H9 (cell line): ENCODE results near the gene CABLES2. TPM values are rescaled to one million over a fixed set of nuclear protein-coding genes. Genes with fewer than 3 reads are reported as not detected.

Experiments used
- DNase-seq: peaks from one replicate; pipeline ENCODE4 v3.0.0-alpha.2; 2017
- H2AFZ ChIP-seq: one replicate; pipeline ENCODE4 v1.6.1; 2013; ENCODE audit warnings: mild to moderate bottlenecking, low read length, control low read depth, moderate library complexity
- H2AK5ac ChIP-seq: 2 replicates; pipeline ENCODE4 v1.6.1; 2013; ENCODE audit warnings: low read length, control low read depth, mixed read lengths; ENCODE audit not compliant: insufficient read length
- H2BK120ac ChIP-seq: one replicate; pipeline ENCODE4 v1.6.1; 2013; ENCODE audit warnings: low read depth, mild to moderate bottlenecking, low read length, control low read depth, inconsistent platforms; ENCODE audit not compliant: poor library complexity, severe bottlenecking
- H2BK12ac ChIP-seq: 2 replicates; pipeline ENCODE4 v1.6.1; 2013; ENCODE audit warnings: low read length, control low read depth, mixed read lengths, low read depth; ENCODE audit not compliant: insufficient read length
- H2BK15ac ChIP-seq: 2 replicates; pipeline ENCODE4 v1.6.1; 2013; ENCODE audit warnings: low read depth, low read length, control low read depth
- H2BK20ac ChIP-seq: one replicate; pipeline ENCODE4 v1.6.1; 2013; ENCODE audit warnings: low read depth, mild to moderate bottlenecking, low read length, control low read depth, inconsistent platforms; ENCODE audit not compliant: poor library complexity, severe bottlenecking
- H2BK5ac ChIP-seq: 2 replicates; pipeline ENCODE4 v1.6.1; 2013; ENCODE audit warnings: low read length, control low read depth, mixed read lengths; ENCODE audit not compliant: insufficient read length
- H3K14ac ChIP-seq: 2 replicates; pipeline ENCODE4 v1.6.1; 2013; ENCODE audit warnings: low read length, control low read depth; ENCODE audit not compliant: insufficient read depth
- H3K18ac ChIP-seq: 2 replicates; pipeline ENCODE4 v1.6.1; 2013; ENCODE audit warnings: low read depth, mild to moderate bottlenecking, mixed read lengths, low read length, control low read depth; ENCODE audit not compliant: insufficient read length
- H3K23ac ChIP-seq: 2 replicates; pipeline ENCODE4 v1.6.1; 2013; ENCODE audit warnings: low read length, control low read depth, mixed read lengths, low read depth; ENCODE audit not compliant: insufficient read length
- H3K23me2 ChIP-seq: 2 replicates; pipeline ENCODE4 v1.6.1; 2013; ENCODE audit warnings: low read depth, mild to moderate bottlenecking, mixed read lengths, low read length, control low read depth; ENCODE audit not compliant: insufficient read length, poor library complexity, severe bottlenecking
- H3K27ac ChIP-seq: 2 replicates; pipeline ENCODE4 v1.5.1; 2013; ENCODE audit warnings: low read length, control low read depth, mixed read lengths, low read depth; ENCODE audit not compliant: insufficient read length
- H3K27me3 ChIP-seq: 2 replicates; pipeline ENCODE4 v1.6.1; 2013; ENCODE audit warnings: low read length, control low read depth, inconsistent platforms; ENCODE audit not compliant: insufficient read depth
- H3K4ac ChIP-seq: 2 replicates; pipeline ENCODE4 v1.6.1; 2013; ENCODE audit warnings: low read depth, mild to moderate bottlenecking, control low read depth, inconsistent platforms, low read length, moderate library complexity
- H3K4me1 ChIP-seq: 2 replicates; pipeline ENCODE4 v1.6.1; 2013; ENCODE audit warnings: low read length, control low read depth, inconsistent platforms; ENCODE audit not compliant: insufficient read depth
- H3K4me2 ChIP-seq: 2 replicates; pipeline ENCODE4 v1.6.1; 2013; ENCODE audit warnings: low read length, control low read depth, mixed read lengths; ENCODE audit not compliant: insufficient read length, insufficient read depth
- H3K56ac ChIP-seq: 2 replicates; pipeline ENCODE4 v1.6.1; 2013; ENCODE audit warnings: low read depth, mild to moderate bottlenecking, mixed read lengths, low read length, control low read depth; ENCODE audit not compliant: insufficient read length
- H3K79me1 ChIP-seq: 2 replicates; pipeline ENCODE4 v1.6.1; 2013; ENCODE audit warnings: low read depth, mild to moderate bottlenecking, moderate library complexity, low read length, control low read depth, inconsistent platforms; ENCODE audit not compliant: insufficient read depth, poor library complexity, severe bottlenecking
- H3K79me2 ChIP-seq: 2 replicates; pipeline ENCODE4 v1.6.1; 2013; ENCODE audit warnings: low read length, control low read depth, inconsistent platforms; ENCODE audit not compliant: insufficient read depth
- H3K9ac ChIP-seq: 2 replicates; pipeline ENCODE4 v1.6.1; 2013; ENCODE audit warnings: low read length, control low read depth, mixed read lengths; ENCODE audit not compliant: insufficient read length; ENCODE audit errors: extremely low read depth
- H3K9me3 ChIP-seq: one replicate; pipeline ENCODE4 v1.6.1; 2013; ENCODE audit warnings: low read depth, low read length, inconsistent platforms; ENCODE audit not compliant: control insufficient read depth
- H3T11ph ChIP-seq: one replicate; pipeline ENCODE4 v1.6.1; 2013; ENCODE audit warnings: mild to moderate bottlenecking, low read length, control low read depth, inconsistent platforms
- H4K20me1 ChIP-seq: one replicate; pipeline ENCODE4 v1.6.1; 2013; ENCODE audit not compliant: control insufficient read depth, insufficient read length, insufficient read depth
- H4K5ac ChIP-seq: 2 replicates; pipeline ENCODE4 v1.6.1; 2013; ENCODE audit warnings: low read depth, mild to moderate bottlenecking, mixed read lengths, low read length, control low read depth; ENCODE audit not compliant: insufficient read length
- H4K8ac ChIP-seq: replicated peaks from 2 replicates; pipeline ENCODE4 v1.6.1; 2013; ENCODE audit warnings: low read length, control low read depth, mixed read lengths, low read depth; ENCODE audit not compliant: insufficient read length
- H4K91ac ChIP-seq: 2 replicates; pipeline ENCODE4 v1.6.1; 2013; ENCODE audit warnings: low read depth, mild to moderate bottlenecking, moderate library complexity, mixed read lengths, low read length, control low read depth; ENCODE audit not compliant: insufficient read length
- H3K27ac Mint-ChIP-seq, 3 experiments: 2 replicates in 2 of 3; 3 replicates in 1 of 3; pipeline ENCODE4 v1.8.0; 2020 to 2021; ENCODE audit warnings: mixed read lengths in 3 of 3, mild to moderate bottlenecking in 1 of 3, moderate library complexity in 1 of 3
- H3K27me3 Mint-ChIP-seq: 2 replicates; pipeline ENCODE4 v1.8.0; 2021; ENCODE audit warnings: low read depth, mild to moderate bottlenecking, moderate library complexity, mixed read lengths
- H3K36me3 Mint-ChIP-seq, 3 experiments: 2 replicates in 2 of 3; 3 replicates in 1 of 3; pipeline ENCODE4 v1.8.0; 2020 to 2021; ENCODE audit warnings: low read depth in 3 of 3, mixed read lengths in 3 of 3; ENCODE audit not compliant: insufficient read depth in 1 of 3
- H3K4me1 Mint-ChIP-seq, 2 experiments: 2 replicates each; pipeline ENCODE4 v1.8.0; 2020; ENCODE audit warnings: mixed read lengths in 2 of 2
- H3K4me3 Mint-ChIP-seq, 2 experiments: 2 replicates in 1 of 2; 3 replicates in 1 of 2; pipeline ENCODE4 v1.8.0; 2020 to 2021; ENCODE audit warnings: mild to moderate bottlenecking in 2 of 2, mixed read lengths in 2 of 2, moderate library complexity in 1 of 2
- H3K9me3 Mint-ChIP-seq, 2 experiments: 2 replicates in 1 of 2; 3 replicates in 1 of 2; pipeline ENCODE4 v1.8.0; 2020; ENCODE audit warnings: mild to moderate bottlenecking in 2 of 2, mixed read lengths in 2 of 2, moderate library complexity in 1 of 2
- WGBS: extraction: QIAGEN DNeasy Blood & Tissue Kit; methylation state at CpG from one replicate; pipeline ENCODE4 v1.1.7; 2013; ENCODE audit warnings: missing lambda C conversion rate, low lambda C conversion rate, mixed read lengths; ENCODE audit not compliant: insufficient read length; ENCODE audit errors: extremely low coverage; 5-methylcytosine and 5-hydroxymethylcytosine counted together
- total RNA-seq: library from RNA; stranded (reverse); gene quantifications from 2 replicates; pipeline ENCODE4 v1.2.1, GENCODE V29; 2021
- TF ChIP-seq, protein P1 (sequence below): fragments of 200-600 bp; sonication (generic); conservative IDR thresholded peaks from 3 replicates; pipeline ENCODE4 v1.8.0; 2021; ENCODE audit warnings: antibody characterized with exemption, mild to moderate bottlenecking

The CABLES2 gene
- total RNA-seq, 1 experiment from 2014 or later: 10.8 TPM

GRCh38 chr20:62420846-62421715, 14.0 kb upstream of the CABLES2 start:
- no peak for DNase-seq

More at GRCh38 chr20:62420846-62421715, 14.0 kb upstream of the CABLES2 start:
- Histone ChIP-seq H3K23me2 (no peaks in the 10 kb centered on the region), H2BK5ac (no peak overlapping the region), H4K91ac (no peak overlapping the region), H2BK20ac (no peak overlapping the region), H3K18ac (no peak overlapping the region), H3K56ac (no peak overlapping the region), H3K79me1 (no peaks in the 10 kb centered on the region), H3K27ac (no peak overlapping the region), H2AK5ac (no peak overlapping the region), H3K23ac (no peak overlapping the region), H4K5ac (peak overlapping the region; percentile 3), H3K9ac (no peak overlapping the region), H3K79me2 (no peaks in the 10 kb centered on the region), H2BK120ac (no peak overlapping the region), H2BK12ac (no peak overlapping the region), H4K8ac (peak overlapping the region; percentile 3), H2AFZ (no peak overlapping the region), H3K27me3 (no peaks in the 10 kb centered on the region), H3K4me1 (no peaks in the 10 kb centered on the region), H3K4me2 (no peak overlapping the region), H2BK15ac (no peak overlapping the region), H3K9me3 (no peaks in the 10 kb centered on the region), H4K20me1 (no peaks in the 10 kb centered on the region), H3K4ac (no peak overlapping the region), H3T11ph (no peak overlapping the region), H3K14ac (no peak overlapping the region; the same call in 1 of the 2 replicates)
- H3K4me3 Mint-ChIP-seq: no peak overlapping the region
- H3K27me3 Mint-ChIP-seq: peaks cover 1% of the 10 kb centered on the region
- H3K27ac Mint-ChIP-seq: peak overlapping the region in 1 of 3 experiments; percentile 35; a peak in 2 of 7 replicates
- WGBS: no CpG with 5 or more reads among the region's 24 CpGs
- TF ChIP-seq, protein P1, sequence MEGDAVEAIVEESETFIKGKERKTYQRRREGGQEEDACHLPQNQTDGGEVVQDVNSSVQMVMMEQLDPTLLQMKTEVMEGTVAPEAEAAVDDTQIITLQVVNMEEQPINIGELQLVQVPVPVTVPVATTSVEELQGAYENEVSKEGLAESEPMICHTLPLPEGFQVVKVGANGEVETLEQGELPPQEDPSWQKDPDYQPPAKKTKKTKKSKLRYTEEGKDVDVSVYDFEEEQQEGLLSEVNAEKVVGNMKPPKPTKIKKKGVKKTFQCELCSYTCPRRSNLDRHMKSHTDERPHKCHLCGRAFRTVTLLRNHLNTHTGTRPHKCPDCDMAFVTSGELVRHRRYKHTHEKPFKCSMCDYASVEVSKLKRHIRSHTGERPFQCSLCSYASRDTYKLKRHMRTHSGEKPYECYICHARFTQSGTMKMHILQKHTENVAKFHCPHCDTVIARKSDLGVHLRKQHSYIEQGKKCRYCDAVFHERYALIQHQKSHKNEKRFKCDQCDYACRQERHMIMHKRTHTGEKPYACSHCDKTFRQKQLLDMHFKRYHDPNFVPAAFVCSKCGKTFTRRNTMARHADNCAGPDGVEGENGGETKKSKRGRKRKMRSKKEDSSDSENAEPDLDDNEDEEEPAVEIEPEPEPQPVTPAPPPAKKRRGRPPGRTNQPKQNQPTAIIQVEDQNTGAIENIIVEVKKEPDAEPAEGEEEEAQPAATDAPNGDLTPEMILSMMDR: no peak
- H3K4me1 Mint-ChIP-seq: peaks cover 4 to 21% of the 10 kb centered on the region in 2 experiments
- peaks cover 0 to 4% (median 4%) of the 10 kb centered on the region in 3 experiments; a peak in 1 of 7 replicates for H3K36me3 Mint-ChIP-seq
- peaks cover 3 to 5% of the 10 kb centered on the region in 2 experiments; a peak in 2 of 5 replicates for H3K9me3 Mint-ChIP-seq
